Inflammatory macrophage (primary cell): Measurements from ENCODE around the gene TTC39B.

Source experiments
- DNase-seq, 2 donors: peaks; one replicate each; pipeline ENCODE4 v3.0.0-alpha.2; 2020 to 2022

Gene TTC39B

GRCh38 chr9:15222313-15222712 is 84.7 kb downstream of the TTC39B start:
- no peak for DNase-seq

DNA sequence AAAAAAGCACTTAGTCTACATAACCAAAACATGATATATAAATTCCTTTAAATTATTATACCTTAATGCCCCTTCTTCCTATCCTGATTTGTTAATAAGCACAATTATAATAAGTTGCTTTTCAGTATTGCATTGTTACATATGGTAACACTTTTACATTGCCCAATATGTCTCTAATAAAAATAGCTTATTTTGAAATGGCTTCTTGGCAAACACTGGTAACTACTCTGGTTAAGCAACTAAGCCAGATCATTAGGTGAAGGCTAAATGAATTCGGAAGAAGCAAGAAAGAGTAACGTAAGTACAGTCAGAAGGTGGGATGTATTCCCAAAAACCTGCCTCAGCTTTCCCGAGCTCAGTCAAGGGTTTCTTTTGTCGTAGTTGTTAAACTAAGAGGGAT is 85.3 kb downstream of the TTC39B start:
- DNase-seq, result peak in 1 of 2 donors; percentile 26

GRCh38 chr9:15220658-15221318 is 86.2 kb downstream of the TTC39B start:
- DNase-seq, result no peak

DNA sequence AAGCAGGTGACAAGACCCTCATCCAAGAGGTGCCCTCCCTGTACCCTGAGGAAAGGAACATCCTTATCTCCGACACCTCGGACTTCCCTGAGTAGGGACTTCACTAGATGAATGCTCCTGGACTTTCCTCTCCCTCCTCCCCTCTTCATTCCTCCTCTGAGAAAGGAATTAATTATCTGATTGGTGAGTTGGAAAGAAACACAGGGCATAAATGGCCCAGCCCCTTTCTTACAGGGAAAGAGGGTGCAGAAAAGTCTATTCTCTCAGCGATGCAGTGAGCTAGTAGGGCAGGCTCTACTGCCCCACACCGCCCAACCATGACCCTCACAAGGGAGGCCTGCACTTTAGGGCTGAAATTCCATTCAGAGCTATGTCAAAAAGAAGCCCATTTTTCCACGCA is 87.5 kb downstream of the TTC39B start:
- no peak for DNase-seq

DNA sequence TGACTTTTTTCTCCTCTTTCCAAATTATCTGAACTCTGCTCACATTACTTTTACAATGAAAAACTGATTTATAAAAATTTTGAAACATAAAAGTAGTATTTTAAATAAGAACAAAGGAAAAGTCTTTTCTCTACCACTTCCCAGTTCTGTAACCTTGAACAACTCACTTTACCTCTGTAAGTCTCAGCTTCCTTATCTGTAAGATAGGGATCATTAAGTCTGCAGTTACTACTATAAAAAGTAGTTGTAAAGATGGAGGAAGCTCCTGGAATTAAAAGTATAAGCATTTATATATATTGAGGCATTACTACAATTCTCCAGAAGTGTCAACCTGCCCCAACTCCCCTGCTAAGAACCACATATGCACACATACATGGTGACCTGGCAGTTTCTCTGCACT is 88.0 kb downstream of the TTC39B start:
- no peak for DNase-seq

DNA sequence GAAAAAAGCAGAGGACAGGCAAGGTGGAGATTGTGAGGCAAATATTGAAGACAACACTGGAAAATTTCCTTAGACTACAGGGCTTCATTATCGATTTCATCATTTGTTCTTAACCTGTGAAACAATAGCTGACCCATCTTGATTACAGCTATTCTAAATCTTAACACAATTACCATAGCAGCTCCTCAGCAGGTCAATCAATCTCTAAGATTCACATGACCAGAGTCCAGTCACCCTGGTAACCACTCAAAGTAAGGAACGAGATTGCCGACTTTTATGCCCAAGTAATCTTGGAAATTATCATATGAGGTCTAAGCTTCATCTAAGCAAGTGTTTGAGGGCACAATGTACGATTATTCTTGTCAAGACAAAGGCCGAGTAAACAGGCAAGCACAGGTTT is 93.8 kb downstream of the TTC39B start:
- DNase-seq, result no peak

DNA sequence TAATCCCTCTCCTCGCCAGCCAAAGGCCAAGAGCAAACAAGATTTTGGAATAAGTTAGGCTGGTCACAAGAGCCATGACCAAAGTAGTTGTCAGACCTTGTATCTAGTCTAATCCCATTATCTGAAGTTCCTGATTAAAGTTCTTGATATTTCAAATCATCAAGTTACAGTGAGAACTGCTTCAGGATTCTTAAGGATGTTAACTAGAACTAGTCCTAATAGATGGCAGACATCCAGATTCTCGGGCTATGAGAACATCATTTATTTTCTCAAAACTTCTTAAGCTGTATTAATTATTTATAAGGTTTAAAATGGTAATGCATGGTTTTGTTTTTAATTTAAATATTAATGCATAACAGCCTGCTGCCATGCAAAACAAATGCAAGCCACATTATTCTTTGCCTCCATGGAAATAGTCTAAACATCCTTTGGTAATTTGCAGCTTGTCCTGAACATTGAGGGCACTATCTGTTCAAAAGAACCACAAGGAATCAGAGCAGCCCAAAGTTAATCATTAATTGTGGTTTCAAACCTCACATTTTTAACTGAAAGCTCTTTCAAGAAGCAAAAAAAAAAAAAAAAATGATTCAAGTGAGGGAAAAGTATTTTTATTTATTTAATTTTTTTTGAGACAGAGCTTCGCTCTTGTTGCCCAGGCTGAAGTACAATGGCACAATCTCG is 95.1 kb downstream of the TTC39B start:
- DNase-seq, result no peak

DNA sequence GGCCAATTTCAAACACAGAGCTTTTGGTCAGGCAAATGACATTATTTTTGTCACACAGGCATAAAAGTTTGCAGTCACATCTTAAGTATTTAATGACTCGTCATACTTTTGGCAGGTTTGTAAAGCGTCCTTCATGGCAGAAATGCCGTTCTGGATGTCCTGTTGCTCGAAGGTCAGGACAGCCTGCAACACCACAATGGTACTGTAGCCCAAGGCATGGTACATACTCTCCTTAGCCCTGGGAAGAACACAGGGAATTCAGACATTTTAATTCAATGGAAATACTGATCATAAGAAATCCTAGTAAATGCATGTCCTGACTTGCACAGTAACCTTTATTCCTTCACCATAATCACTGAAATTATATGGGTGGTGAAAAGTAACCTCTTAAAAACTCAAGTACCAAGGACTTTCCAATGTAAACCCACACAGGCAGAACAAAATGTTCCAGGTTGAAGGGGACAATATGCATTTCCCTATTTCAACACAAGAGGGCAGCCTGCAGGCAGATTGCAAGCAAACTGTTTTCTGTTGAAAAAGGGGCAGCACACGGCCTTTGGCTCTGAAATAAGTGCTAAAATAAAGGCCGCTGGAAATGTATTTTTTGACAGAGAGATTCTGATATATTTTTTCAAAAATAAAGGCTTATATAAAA is 95.7 kb downstream of the TTC39B start:
- DNase-seq, result peak; percentile 68 to 70

- peak; percentile 14 to 35 for DNase-seq
These were observed 99.9 kb downstream of the TTC39B start for GRCh38 chr9:15206903-15207696.

DNA sequence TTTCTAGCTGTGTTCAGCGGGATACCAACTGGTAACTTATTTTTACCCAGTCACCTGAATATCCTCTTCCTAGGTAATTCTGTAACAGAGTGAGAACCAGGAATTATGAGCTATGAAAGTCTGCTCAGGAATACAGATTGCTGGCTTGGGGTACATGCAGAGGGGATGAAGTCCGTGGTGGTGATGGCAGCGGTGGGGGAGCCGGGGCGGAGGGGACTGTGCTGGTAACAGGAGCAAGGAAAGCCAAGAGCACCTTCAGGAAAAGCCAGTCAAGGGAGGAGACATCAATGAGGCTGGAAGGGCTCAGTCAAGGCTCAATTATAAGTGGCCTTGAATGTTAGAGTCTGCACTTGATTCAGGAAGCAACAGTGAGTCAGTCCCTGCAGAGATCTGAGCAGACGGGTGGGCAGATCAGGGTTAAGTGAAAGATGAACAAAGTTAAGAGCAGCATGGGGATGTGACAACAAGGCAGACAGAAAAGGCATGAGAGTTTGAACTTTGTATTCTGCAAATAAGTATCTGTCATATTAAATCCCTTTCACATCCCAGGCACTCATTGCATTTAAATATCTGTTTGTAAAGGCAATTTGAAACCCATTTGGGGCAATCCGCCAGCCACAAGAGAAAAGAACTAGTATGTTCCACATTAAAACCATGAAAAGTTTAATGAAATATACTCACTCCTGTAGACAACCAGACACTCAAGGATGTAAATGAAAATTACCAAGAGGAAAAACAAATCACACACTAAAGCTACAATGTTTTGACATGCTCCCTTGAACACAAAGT is 101.2 kb downstream of the TTC39B start:
- peak in 1 of 2 donors; percentile 4 for DNase-seq

DNA sequence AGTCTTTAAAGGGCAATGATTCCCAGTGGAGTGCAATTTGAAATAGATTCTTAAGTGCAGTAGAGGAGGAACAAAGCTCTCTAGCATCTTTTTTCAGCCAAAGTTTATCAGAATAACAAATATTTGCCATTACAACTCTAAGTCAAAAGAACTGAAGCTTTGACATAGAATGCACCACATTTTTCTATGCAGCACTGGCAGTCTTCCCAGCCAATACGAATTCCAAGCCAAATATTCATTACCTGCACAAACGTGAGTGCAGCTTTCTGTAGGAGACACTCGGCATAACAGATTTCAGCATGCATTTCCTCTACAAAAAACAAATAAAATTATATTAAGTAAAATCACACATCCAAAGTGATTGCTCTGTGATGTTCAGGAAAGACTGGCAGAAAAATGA is 103.4 kb downstream of the TTC39B start:
- DNase-seq, result no peak

DNA sequence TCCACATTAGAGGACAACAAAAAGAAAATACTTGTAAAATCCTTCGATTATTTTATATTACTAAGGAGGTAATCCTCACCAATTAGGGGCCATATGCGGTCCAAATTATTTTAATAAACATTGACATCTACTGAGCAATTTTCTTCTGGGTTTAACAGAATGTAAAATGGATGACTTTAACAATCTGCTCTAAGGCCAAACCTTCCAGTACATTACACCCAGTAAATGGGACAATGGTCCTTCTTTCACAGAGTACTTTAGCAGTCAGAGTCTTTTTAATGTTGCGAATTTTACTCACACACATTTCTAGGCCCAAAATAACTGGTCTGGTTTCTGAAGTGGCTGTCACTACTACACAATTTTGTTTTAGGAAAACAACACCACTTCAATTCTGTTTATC is 106.9 kb downstream of the TTC39B start:
- DNase-seq, result no peak

- DNase-seq, result no peak
These were observed 114.2 kb downstream of the TTC39B start for GRCh38 chr9:15192856-15193255.

DNA sequence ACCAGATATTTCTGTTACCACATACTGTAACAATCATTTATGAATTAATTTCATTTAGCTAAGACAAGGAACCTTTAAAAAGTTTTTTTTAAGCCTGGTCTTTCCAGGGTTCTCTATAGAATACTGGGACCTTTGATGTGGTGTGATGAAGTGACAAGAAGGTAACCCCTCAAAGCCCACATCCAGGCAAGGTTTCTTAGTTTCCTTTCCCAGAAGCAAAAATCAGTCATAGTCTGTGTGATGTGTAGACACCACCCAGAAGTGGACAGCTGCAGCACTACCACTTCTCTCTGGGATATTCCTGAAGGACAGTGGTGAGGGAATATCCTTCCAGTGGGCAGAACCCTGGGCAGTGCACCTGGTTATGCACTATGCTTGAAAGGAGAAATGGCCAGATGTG is 115.6 kb downstream of the TTC39B start:
- no peak for DNase-seq

DNA sequence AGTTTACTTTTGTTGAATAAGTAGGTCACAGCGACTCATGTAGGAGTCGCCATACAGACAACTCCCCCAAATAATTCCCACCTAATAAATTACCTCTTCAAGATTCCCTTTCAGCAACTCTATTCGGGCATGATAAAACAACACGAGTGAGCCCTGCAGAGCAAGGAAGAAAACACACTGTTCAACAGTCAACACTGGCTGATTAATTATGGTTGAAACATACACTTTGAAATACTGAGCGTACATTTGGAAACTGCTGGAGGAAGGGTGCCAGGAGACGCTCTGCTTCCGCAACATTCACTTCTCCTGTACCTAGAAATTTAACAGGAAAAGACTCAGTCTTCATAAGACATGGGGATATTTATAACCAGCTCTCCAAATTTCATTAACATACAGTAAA is 117.5 kb downstream of the TTC39B start:
- DNase-seq, result no peak

- DNase-seq, result no peak
These were observed 119.4 kb downstream of the TTC39B start for GRCh38 chr9:15187589-15187988.

GRCh38 chr9:15182730-15183129 is 124.3 kb downstream of the TTC39B start:
- DNase-seq, result no peak

- DNase-seq, result no peak
These were observed 124.9 kb downstream of the TTC39B start for GRCh38 chr9:15182101-15182551.

- DNase-seq, result no peak
These were observed 126.9 kb downstream of the TTC39B start for GRCh38 chr9:15180124-15180523.

GRCh38 chr9:15178631-15179030 is 128.4 kb downstream of the TTC39B start:
- no peak for DNase-seq

DNA sequence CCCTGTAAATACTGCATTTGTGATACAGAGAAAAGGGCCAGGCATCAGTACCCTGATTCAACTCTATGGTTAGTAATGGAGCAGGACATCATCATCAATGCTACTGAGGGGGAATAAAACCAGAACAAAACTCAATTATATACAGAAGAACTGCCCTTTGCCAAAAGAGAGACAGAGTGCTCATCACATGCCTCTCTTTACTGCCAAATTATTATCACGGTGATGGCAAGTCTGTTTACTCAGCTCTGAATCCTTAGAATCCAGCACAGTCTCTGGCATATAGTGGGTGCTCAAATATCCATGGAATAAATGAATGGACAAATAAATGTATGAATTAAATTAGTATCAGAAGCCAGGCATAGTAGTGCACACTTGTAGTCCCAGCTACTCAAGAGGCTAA is 130.2 kb downstream of the TTC39B start:
- DNase-seq, result no peak

GRCh38 chr9:15163931-15164330 is 143.1 kb downstream of the TTC39B start:
- DNase-seq, result no peak
